ENCODE data around the gene ZBTB49.

The ZBTB49 gene

DNA sequence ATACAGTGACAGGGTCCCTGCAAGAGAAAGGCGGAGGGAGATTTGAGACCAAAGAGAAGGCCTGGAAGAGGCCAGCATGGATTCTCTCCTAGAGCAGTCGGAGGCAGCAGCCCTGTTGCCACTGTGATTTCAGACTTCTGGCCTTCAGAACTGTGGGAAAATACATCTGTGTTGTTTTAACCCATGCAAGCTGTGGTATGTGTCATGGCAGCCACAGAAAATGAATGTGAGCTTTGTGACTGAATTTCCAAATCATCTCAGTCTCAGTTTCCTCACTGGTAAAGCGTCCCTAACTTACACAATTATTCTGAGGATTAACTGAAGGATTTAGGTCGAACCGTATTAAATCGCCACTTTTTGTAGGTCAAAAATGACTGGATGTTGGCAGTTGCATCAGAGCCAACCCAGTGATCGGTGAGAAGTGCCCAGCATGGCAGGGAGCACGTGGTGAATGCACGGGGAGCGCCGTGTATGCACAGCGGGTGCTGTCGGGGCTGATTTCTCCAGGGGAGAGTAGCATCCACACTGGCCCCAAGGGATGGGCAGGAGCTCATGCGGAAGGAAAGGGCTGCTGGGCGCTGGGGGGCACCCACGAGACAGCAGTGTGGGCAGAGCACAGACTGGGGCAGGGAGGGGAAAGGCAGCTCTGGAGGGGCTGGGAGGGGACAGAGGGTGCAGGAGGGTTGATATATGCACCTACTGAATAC, 73.1 kb downstream of the ZBTB49 start:
- no peak for DNase-seq

DNA sequence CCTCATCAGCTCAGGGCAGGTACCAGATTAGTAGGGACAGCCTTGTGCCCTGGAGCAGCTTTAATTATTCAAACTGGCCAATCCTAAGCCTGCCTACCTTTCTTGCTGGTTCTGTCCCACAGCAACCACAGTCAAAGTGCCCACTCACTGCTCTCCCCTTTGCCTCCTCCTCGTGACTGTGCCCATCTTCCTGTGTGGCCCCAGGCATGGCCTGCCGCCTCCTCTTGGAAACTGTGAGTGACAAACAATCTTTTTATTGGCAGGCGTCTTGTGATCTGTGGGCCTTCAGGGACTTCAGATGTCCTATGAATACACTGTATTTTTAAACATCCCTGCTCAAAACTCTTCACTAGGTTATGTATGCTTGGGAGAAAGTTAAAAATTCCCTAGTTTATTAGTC, 74.0 kb downstream of the ZBTB49 start:
- no peak for DNase-seq

DNA sequence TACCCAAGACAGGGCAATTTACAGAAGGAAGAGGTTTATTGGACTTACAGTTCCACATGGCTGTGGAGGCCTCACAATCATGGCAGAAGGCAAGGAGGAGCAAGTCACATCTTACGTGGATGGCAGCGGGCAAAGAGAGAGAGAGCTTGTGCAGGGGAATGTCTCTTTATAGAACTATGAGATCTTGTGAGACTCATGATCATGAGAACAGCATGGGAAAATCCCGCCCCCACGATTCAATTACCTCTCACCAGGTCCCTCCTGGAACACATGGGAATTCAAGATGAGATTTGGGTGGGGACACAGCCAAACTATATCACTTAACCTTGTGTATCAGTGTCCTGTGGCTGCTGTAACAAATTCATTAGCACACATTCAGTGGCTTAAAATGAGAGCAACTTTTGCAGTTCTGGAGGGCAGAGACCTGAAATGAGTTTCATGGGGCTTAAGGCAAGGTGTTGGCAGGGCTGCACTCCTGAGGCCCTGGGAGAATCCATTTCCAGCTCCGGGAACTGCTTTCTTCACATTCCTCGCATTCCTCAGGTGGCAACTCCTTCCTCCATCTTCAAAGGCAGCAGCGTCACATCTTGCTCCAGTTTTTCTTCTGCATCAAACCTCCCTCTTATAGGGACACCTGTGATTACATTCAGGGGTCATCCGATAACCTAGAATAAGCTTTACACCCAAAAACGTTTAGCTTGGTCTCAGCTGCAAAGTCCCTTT, 74.6 kb downstream of the ZBTB49 start:
- DNase-seq, result no peak

DNA sequence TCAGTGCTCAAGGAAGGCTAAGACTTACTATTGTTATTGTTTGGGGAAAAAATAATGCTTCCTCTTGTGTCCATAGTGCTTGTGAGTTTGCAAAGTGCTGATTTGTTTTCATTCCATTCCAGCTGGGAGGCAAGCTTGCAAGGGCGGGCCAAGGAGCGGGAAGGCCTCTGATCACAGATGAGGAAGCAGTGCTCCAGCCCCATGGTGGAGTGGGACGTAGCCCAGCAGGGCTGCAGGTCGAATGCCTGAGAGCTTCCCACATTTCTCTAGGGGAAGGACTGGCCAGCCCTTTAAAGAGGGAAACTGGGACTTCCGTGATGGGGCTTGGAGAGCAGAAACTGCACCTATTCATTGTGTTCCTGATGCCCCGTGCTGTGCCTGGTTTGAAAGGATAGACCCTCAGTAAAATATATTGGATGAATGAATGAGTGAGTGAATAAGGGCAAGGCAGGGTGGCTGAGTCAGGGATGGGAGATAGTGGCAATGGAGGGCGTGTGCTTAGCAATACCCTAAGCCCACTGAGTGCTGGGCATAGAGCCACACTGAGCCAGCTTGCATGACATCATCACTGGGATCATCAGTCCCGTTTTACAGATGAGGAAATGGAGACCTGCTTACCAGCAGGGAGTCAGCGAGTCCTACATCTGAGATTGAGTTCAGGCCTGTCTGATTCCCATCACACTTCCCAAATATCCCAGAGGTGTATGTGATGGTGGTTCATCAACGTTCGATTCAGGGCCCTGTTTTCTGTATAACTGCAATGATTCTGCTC, 78.9 kb downstream of the ZBTB49 start:
- DNase-seq, result no peak

Data from activated CD4-positive, CD25-positive, alpha-beta regulatory T cell (primary cell).